GM18526 (cell line): Measurements from ENCODE around the gene DDR2.

Experiments
- POLR2A ChIP-seq: IDR thresholded peaks from 3 replicates; pipeline ENCODE4 v1.6.1; 2011; ENCODE audit not compliant: insufficient read length; ENCODE audit errors: extremely low read depth

DDR2 gene

DNA sequence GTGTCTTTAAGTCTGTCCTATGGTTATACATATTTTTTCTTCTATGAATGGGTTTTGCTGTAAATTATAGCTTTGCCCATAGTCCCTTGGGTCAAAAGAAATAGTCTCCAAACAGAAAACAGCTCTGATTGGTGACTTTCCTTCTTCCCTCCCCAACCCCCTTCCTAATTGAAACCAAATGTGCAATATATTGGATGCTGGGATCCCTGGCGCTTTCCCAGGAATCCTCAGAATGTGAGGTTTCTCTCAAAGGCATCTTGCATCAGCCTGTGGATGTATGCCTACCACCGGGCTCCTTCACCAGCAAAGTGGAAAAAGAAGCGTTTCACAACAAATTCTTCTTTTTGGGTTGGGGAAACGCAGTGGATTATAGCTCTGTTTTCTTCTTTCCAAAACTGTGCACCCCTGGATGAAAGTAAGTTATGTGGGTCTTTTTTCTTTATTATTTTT is at the start of gene DDR2:
TSS of gene DDR2 (plus strand) at position 248 of the 450 bp plus-strand sequence. CDS start 86,600 bp downstream, outside the sequence.
- no peak for TF ChIP-seq POLR2A

DNA sequence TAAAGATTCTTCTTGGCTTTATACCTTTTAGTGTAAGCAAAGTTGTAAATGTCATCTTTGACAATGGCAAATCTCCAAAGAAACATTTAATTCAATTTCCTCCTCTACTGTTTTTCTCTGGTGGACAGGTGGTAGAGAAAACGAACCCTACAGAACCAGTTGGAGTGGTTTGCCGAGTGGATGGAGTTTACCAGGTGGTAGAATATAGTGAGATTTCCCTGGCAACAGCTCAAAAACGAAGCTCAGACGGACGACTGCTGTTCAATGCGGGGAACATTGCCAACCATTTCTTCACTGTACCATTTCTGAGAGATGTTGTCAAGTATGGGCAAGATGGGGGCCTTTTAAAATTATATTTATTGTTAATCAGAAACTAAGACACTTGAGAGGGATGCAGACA is 44.9 kb upstream of the DDR2 start:
- no peak for TF ChIP-seq POLR2A

DNA sequence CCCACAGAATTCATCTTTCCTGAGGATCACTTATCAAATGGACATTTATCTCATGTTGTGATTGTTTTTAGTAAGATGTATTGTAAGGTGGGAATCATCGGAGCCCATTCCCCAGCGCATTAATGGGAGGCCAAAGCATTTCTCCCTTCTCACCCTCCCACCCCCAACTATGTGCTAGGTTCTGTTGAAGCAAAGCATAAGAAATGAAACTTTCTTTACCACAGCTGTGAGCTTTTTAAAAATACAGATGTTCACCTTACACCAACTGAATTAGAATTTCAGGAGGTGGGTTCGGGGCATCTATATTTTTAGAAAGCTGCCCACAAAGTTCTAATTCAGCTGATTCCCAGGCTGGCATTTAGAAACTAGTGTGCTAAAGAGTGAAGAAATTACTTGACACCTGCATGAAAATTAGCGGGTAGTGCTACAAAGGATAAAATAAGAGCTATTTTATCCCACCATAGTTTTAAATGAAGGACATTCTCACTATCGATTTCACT is 44.5 kb upstream of the DDR2 start:
- no peak for TF ChIP-seq POLR2A

DNA sequence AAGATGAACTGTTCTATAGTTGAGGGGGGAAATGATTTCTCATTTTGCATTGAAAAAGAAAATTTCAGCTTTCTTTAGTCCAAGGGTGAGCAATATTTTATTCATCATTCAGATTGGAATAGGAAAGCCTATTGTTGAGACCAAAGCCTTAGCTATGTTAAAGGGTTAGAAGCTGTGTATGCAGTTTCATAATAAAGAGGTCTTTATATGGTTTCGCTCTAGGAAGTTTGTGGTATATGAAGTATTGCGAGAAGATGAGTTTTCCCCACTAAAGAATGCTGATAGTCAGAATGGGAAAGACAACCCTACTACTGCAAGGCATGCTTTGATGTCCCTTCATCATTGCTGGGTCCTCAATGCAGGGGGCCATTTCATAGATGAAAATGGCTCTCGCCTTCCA is 42.2 kb upstream of the DDR2 start:
- TF ChIP-seq POLR2A: no peak

DNA sequence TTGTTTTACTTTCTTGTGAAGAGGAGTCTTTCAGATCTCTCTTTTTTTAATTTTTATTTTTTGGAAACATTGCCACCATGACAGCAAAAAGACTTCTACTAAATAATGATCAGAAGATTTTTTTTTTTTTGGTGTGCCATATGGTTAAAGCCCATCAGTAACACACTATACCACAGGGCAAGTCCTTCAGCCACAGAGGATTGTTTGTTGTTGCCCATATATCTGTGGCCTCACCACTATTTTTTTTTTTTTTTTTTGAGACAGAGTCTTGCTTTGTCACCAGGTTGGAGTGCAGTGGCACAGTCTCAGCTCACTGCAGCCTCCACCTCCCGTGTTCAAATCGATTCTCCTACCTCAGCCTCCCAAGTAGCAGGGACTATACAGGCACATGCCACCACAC is 41.6 kb upstream of the DDR2 start:
- TF ChIP-seq POLR2A: no peak

DNA sequence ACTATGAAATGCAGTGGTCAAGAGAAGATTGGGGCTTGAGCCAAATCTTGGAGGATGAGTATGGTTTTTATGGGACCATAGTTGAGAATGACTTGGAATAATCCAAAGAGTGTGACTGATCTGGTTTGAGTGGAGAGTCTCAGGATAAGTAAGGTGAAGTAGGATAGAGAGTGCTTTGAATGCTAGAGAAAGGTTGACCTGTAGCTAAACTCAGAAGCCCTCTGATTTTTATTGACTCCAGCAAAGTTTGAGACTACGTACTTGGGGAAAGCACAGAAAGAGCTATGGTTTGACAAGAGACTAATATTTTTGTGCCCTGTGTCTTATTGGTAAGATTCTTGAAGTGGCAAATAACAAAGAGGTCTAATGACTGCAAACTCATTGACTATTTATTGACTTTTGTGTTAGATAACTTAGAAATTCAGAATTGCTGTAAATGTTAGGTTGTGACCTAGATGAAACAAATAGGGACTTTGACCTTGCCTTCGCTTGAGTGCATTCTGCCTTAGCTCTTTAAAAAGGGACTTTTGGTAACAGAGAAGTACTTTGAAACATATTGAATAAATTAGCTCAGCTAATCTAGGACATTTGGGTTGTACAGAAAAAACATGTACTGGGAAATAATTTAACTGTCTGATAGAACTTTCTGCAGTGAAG is 35.6 kb upstream of the DDR2 start:
- no peak for TF ChIP-seq POLR2A

DNA sequence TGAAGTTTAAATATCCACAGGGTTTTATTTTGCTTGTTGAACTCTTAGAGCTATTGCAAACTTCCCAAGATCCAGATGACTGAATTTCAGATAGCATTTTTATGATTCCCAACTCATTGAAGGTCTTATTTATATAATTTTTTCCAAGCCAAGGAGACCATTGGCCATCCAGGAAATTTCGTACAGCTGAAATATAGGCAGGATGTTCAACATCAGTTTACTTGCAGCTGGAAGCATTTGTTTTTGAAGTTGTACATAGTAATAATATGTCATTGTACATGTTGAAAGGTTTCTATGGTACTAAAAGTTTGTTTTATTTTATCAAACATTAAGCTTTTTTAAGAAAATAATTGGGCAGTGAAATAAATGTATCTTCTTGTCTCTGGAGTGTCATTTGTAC is 32.8 kb upstream of the DDR2 start:
- no peak for TF ChIP-seq POLR2A

DNA sequence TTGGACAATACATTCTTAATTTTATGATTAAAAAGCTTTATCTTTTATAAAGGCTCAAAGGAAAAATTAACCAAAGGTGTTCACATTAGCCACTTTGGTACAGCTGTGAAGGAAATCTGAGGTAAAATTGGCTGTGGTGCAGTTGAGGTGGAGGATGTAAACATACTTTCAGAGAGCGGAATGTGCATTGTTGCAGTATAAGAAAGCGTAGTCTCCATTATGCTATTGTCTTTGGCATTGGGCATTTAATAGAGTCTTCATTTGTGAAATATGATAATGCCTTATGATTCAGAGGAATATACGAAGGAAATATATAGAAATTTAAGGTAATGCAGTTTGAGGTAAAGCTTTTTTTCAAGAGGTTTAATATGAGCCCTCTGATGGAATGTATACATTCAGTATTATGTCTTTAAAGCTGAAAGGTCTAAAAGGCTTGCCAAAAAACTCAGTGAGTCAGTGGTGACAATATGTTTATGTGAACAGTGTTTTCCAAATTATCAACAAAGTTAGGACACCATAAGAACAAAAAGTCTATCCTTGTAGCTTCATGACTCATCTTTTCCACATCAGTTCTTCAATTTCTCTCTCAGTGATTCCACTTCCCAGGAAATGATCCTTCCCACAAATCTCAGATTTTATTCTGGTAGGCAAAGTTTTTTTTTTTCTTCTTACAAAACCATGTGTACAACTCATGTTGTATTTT is 26.9 kb upstream of the DDR2 start:
- TF ChIP-seq POLR2A: no peak

DNA sequence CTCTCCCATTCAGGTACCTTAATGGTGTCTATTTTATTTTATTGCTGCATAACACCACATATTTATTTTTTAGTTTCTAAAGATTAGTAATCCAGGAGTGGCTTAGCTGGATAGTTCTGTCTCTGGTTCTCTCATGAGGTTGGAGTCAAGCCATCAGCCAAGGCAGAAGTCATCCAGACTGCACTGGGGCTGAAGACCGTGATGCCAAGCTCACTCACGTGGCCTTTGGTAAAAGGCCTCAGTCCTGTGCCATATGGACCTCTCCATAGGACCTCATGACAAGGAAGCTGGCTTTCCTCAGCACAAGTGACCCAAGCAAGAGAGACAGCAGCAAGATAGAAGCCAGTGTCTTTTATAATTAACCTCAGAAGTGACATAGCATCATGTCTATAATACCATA is 23.0 kb upstream of the DDR2 start:
- TF ChIP-seq POLR2A: no peak

DNA sequence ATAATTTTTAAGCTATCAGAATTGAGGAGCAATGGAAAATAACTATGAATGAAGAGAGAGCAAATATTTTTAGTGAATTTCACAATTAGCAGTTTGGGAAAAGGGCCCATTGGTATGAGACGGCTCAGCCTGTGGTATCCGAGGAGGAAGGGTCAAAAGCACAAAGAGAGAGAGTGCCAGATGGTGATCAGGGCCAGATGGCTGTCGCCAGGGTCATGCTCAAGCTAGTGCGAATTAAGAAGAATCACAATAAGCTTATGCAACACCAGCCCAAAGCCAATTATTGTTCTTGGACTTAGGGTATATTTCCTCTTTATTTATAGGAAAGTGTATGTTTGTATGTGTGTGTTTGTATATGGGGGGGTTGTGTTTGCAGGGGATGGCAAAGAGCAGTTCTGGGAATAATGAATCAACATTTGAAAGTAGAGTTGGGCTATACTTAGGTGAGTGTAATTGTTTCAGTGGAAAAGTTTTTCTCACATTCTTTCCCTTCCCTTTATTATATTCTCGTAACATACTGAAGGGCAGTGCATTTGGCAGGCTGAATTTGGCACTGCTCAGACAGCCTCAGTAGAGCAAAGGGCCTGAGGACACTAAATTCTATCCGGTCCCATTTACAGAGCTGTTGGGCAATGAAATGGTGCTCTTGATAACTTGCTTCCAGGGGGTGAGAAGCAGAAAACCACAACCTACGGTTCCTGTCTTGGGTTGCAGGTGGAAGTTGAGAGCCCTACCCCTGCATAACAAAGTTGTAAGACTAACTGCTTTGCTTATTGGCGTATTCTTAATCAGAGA is 19.5 kb upstream of the DDR2 start:
- no peak for TF ChIP-seq POLR2A

DNA sequence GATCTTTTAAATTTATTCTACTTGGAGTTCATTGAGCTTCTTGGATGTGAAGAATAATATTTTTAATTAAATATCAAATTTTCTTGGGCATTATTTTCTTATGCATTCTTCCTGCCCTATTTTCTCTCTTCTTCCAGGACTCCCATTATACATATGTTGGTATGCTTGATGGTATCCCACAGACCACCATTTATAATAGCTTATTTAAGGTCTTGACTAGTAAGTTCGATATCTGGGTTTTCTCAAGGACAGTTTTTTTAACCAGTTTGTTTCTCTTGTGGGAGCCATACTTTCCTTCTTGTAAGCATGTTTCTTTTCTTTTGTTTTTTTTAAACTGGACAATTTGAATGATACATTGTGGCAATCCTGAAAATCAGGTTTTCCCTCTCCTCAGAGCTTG is 15.4 kb upstream of the DDR2 start:
- no peak for TF ChIP-seq POLR2A

DNA sequence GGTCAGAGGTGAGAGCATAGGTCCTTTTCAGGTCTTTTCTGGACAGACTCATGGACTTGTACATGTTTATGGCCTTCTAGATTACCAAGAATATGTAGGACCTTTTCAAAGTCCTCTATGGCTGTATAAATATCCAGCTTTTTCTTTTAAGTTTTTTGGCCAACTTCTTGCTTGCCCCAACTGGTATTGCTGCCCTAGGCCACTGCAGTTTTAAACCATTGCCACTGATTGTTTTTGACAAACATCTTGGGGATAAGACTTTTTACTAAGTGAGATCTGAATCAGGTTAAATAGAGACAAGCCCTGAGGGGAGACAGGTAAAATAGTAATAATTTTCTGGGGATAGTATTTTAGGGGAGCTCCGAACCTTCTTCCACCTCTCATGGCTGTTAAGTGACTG is 14.8 kb upstream of the DDR2 start:
- no peak for TF ChIP-seq POLR2A

DNA sequence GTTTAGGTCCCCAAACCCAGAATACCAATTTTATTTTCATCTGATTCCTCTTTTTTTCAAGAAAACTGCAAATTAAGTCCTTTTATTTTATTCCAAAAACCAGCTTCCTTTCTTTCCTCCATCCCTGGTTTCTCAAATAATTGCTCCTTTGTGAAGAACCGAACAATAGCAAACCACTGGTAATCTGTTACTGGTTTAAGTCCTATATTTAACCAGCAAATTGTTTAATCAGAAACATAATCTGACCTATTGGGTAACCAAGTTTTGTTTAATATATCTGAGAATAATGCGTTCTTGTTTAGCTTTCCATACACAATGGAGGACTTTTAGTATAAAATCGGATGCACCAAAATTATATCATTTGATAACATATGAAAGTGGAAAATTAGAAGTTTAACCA is 13.2 kb upstream of the DDR2 start:
- no peak for TF ChIP-seq POLR2A

DNA sequence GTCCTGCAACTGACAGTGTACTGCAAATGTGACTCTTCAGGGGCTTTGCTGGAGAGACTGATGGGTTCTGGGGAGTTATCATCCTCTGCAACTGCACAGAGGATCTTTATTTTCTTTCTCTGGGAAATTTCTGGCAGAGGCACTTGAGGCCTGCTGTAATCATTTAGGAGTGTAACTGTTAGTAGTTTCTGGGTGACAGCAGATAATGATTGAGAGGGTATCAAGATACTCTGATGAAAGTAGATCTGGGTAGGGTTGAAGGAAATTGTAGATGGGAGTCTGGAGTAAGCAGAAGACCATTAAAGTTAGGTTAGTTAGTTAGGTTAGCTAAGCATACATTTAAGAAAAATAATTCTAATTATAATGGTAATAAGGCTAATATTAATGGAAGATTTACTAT is 11.0 kb upstream of the DDR2 start:
- no peak for TF ChIP-seq POLR2A

DNA sequence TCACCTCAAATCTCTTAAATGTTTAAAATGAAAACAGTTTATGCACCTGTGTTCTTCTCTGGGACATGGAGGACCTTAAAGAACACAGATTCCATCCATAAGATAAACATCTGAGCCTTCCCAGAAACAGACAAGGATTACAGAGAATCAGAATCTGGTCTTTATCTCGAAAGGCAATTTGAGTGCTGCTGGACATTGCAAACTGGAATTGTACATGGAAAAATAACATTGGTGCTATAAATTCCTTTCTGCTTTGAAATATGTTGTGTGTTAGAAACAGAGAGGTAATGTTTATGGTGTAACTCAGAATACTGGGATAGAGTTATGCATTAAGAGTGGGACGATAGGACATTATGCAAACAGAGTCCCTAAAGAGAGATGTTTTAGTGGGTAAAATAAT is 6.6 kb upstream of the DDR2 start:
- TF ChIP-seq POLR2A: no peak

DNA sequence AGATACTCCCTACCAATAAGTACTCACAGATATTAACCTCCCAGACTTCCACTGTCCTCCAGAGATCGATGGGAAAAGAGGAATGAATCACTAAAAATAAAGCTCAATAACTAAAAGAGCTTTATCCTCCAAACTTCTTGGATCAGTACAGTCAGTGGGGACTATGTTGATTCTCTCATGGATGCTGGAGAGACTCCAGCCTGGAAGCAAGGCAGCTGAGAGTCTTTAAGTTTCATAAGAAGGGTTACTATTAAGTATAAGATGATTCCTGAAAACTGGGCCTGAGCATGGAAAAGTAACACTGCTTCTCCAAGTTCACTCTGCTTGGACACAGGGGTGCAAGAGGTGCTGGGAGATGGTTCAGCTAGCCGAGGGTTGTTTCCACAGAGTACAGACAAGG is 6.2 kb upstream of the DDR2 start:
- TF ChIP-seq POLR2A: no peak
